Psoas muscle (tissue), 8 donors: ENCODE data around the gene KTI12. TPM values are rescaled to one million over a fixed set of nuclear protein-coding genes. Genes with fewer than 3 reads are reported as not detected.

Experiments
- ATAC-seq, 4 donors: fragments of 200-7000 bp; cut with Tn5 transposase; one replicate each; pipeline ENCODE4 v1.9.1; 2020; ENCODE audit warnings: moderate library complexity in 3 of 4, mild to moderate bottlenecking in 2 of 4
- DNase-seq, 2 donors: peaks; one replicate each; pipeline ENCODE4 v3.0.0-alpha.2; 2020
- H3K27ac ChIP-seq: fragments of 200-600 bp; one replicate; pipeline ENCODE4 v1.8.0; 2022
- H3K27me3 ChIP-seq, 3 donors: fragments of 200-600 bp in 1 of 3; one replicate each; pipeline versions ENCODE4 v1.6.1 to v1.8.0; 2013 to 2022; ENCODE audit warnings: low read length in 2 of 3, mild to moderate bottlenecking in 2 of 3, moderate library complexity in 1 of 3; ENCODE audit not compliant: insufficient read depth in 3 of 3
- H3K36me3 ChIP-seq, 2 donors: fragments of 200-600 bp in 1 of 2; one replicate each; pipeline versions ENCODE4 v1.6.1 to v1.8.0; 2013 to 2022; ENCODE audit warnings: low read depth in 1 of 2, mild to moderate bottlenecking in 1 of 2, moderate library complexity in 1 of 2; ENCODE audit not compliant: insufficient read depth in 1 of 2
- H3K4me1 ChIP-seq: fragments of 200-600 bp; one replicate; pipeline ENCODE4 v1.8.0; 2022
- H3K4me3 ChIP-seq: fragments of 200-600 bp; one replicate; pipeline ENCODE4 v1.8.0; 2022; ENCODE audit warnings: mild to moderate bottlenecking
- H3K9me3 ChIP-seq: fragments of 200-600 bp; one replicate; pipeline ENCODE4 v1.8.0; 2022
- WGBS, 3 donors: extraction: QIAGEN DNeasy Blood & Tissue Kit; methylation state at CpG; one replicate each; pipeline versions ENCODE4 v1.1.6 to v1.1.7; 2013; 5-methylcytosine and 5-hydroxymethylcytosine counted together
- intact Hi-C, 2 donors: fragments of 100-400 bp; cut with DNase I; formaldehyde crosslinking; loops; one replicate each; pipeline versions ENCODE4 v1.11.0 to v1.14.2; 2022
- polyA plus RNA-seq, 3 donors: library from polyadenylated mRNA; stranded (reverse); fragments of 200-250 nt; gene quantifications; one replicate each; pipeline ENCODE4 v1.2.3, GENCODE V29; 2013
- total RNA-seq, 4 donors: library from RNA; stranded (reverse); fragmentation: NEBNext Ultra II Directional in 2 of 4; extraction: Animal tissue kit (Norgen Biotek cat#: 25700) in 2 of 4; gene quantifications; one replicate each; pipeline versions ENCODE4 v1.2.1 to v1.2.4, GENCODE V29; 2021 to 2023
- TF ChIP-seq, protein P1 (sequence below): fragments of 200-600 bp; IDR thresholded peaks from one replicate; pipeline ENCODE4 v1.8.0; 2022; ENCODE audit warnings: antibody characterized with exemption
- donor health status: healthy with polysubstance abuse.
- donor health status: DM: no; HTN: no; CAD: no; lungs with moderate emphysema.
- donor health status: Bipolar disorder and iron deficiency.
- donor health status: healthy.
- donor health status: DM: yes; HTN: yes; CAD: no.
- donor health status: DM: no; HTN: no; CAD: no.
- donor health status: DM: no; HTN: no; CAD: no.
- donor health status: DM: yes; HTN: yes; CAD: no.

The KTI12 gene
- total and polyA plus RNA-seq, 7 donors: 2.3 to 12.9 (median 5.3) TPM

DNA sequence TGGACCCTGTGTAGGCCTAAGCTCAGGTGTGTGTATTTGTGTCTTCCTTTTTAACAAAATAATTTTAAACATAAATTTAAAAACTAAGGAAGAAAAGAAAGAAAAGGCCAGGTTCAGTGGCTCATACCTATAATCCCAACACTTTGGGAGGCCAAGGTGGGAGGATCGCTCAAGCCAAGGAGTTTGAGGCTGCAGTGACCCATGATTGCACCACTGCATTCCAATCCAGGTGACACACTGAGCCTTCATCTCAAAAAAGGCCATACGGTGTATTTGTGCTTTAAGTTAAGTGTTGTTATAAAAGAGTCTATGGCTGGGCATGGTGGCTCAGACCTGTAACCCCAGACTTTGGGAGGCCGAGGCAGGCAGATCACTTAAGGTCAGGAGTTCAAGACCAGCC lies 51.4 kb downstream of the KTI12 start:
- Histone ChIP-seq H3K9me3 (no peaks in the 10 kb centered on the region), H3K4me1 (no peaks in the 10 kb centered on the region), H3K36me3 (no peaks in the 10 kb centered on the region), H3K27me3 (no peaks in the 10 kb centered on the region), H3K27ac (no peak overlapping the region), H3K4me3 (no peak overlapping the region)
- TF ChIP-seq, protein P1, sequence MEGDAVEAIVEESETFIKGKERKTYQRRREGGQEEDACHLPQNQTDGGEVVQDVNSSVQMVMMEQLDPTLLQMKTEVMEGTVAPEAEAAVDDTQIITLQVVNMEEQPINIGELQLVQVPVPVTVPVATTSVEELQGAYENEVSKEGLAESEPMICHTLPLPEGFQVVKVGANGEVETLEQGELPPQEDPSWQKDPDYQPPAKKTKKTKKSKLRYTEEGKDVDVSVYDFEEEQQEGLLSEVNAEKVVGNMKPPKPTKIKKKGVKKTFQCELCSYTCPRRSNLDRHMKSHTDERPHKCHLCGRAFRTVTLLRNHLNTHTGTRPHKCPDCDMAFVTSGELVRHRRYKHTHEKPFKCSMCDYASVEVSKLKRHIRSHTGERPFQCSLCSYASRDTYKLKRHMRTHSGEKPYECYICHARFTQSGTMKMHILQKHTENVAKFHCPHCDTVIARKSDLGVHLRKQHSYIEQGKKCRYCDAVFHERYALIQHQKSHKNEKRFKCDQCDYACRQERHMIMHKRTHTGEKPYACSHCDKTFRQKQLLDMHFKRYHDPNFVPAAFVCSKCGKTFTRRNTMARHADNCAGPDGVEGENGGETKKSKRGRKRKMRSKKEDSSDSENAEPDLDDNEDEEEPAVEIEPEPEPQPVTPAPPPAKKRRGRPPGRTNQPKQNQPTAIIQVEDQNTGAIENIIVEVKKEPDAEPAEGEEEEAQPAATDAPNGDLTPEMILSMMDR: no peak
- intact Hi-C loops: no loop called here
- DNase-seq (no peak), ATAC-seq (no peak)
- WGBS, 3 donors: 85 to 91% (median 87%) methylated on average over 3 of the region's 3 CpGs

Other genes starting within 250 kb of the KTI12 start
- gene NRDC, start 155.1 kb downstream of the KTI12 start, total RNA-seq: 100 to 1,000 TPM; 232 to 385 (median 288) TPM
- gene NRDC, start 155.1 kb downstream of the KTI12 start, polyA plus RNA-seq: 100 to 1,000 TPM; 132 to 346 (median 178) TPM
- under 1 TPM in 1 of 4 donors, not detected in 3; 0.04 TPM for gene RAB3B, start 43.1 kb downstream of the KTI12 start, total RNA-seq
- under 1 TPM in 1 of 3 donors, not detected in 2; under 0.01 TPM for gene RAB3B, start 43.1 kb downstream of the KTI12 start, polyA plus RNA-seq
- gene TXNDC12, start 21.4 kb upstream of the KTI12 start, total RNA-seq: 10 to 100 TPM; 11.6 to 18.9 (median 14.6) TPM
- gene TXNDC12, start 21.4 kb upstream of the KTI12 start, polyA plus RNA-seq: 10 to 100 TPM; 12.0 to 24.3 (median 18.1) TPM
- 10 to 100 TPM; 34.2 to 70.1 (median 55.5) TPM for gene BTF3L4, start 22.5 kb upstream of the KTI12 start, total RNA-seq
- gene BTF3L4, start 22.5 kb upstream of the KTI12 start, polyA plus RNA-seq: 10 to 100 TPM; 55.0 to 69.4 (median 57.6) TPM
- gene ZFYVE9, start 108.3 kb upstream of the KTI12 start, total RNA-seq: 10 to 100 TPM; 29.9 to 39.1 (median 32.0) TPM
- 10 to 100 TPM; 14.7 to 35.6 (median 22.0) TPM for gene ZFYVE9, start 108.3 kb upstream of the KTI12 start, polyA plus RNA-seq